CD14-positive monocyte (primary cell): Measurements from ENCODE around the gene RNF213. TPM values are rescaled to one million over a fixed set of nuclear protein-coding genes. Genes with fewer than 3 reads are reported as not detected.

Source experiments
- DNase-seq, 3 donors: peaks; one replicate each; pipeline ENCODE4 v3.0.0-alpha.2; 2011 to 2022
- H2AFZ ChIP-seq: 2 replicates; pipeline ENCODE4 v1.6.0; 2012; ENCODE audit warnings: mild to moderate bottlenecking, low read depth, low read length, inconsistent platforms; ENCODE audit not compliant: insufficient read depth, poor library complexity, severe bottlenecking
- H3K27ac ChIP-seq, 2 donors: 1 replicate in 1 of 2; 2 replicates in 1 of 2; pipeline ENCODE4 v1.5.1; 2012 to 2013; ENCODE audit warnings: low read length in 2 of 2, control low read depth in 1 of 2, inconsistent platforms in 1 of 2, low read depth in 1 of 2, mild to moderate bottlenecking in 1 of 2
- H3K27me3 ChIP-seq, 2 donors: one replicate each; pipeline versions ENCODE4 v1.6.0 to v1.6.1; 2011 to 2013; ENCODE audit warnings: low read length in 2 of 2; ENCODE audit not compliant: control insufficient read depth in 2 of 2, insufficient read depth in 2 of 2
- H3K36me3 ChIP-seq, 2 donors: replicated peaks in 1 of 2; 1 replicate in 1 of 2; 2 replicates in 1 of 2; pipeline versions ENCODE4 v1.5.1 to v1.6.1; 2012 to 2013; ENCODE audit warnings: low read length in 2 of 2, control low read depth in 1 of 2, inconsistent platforms in 1 of 2, mild to moderate bottlenecking in 1 of 2; ENCODE audit not compliant: insufficient read depth in 2 of 2, control insufficient read depth in 1 of 2
- H3K4me1 ChIP-seq, 2 donors: 1 replicate in 1 of 2; 2 replicates in 1 of 2; pipeline versions ENCODE4 v1.5.1 to v1.6.1; 2012 to 2013; ENCODE audit warnings: low read length in 2 of 2, control low read depth in 1 of 2, inconsistent platforms in 1 of 2, mild to moderate bottlenecking in 1 of 2, moderate library complexity in 1 of 2; ENCODE audit not compliant: insufficient read depth in 2 of 2, control insufficient read depth in 1 of 2
- H3K4me2 ChIP-seq: replicated peaks from 2 replicates; pipeline ENCODE3; 2012; ENCODE audit warnings: low read length, moderate library complexity, mild to moderate bottlenecking; ENCODE audit not compliant: poor library complexity, severe bottlenecking; ENCODE audit errors: extremely low read depth
- H3K4me3 ChIP-seq, 3 experiments: fragments of 200-600 bp in 1 of 3; sonication (generic) in 1 of 3; replicated peaks in 1 of 3; 1 replicate in 2 of 3; 2 replicates in 1 of 3; pipeline ENCODE4 v1.5.1; 2011 to 2013; ENCODE audit warnings: low read length in 3 of 3, mild to moderate bottlenecking in 3 of 3, control low read depth in 2 of 3, low read depth in 2 of 3, inconsistent platforms in 1 of 3, moderate library complexity in 1 of 3
- H3K79me2 ChIP-seq: 2 replicates; pipeline ENCODE4 v1.6.0; 2012; ENCODE audit warnings: mild to moderate bottlenecking, control low read depth, inconsistent platforms, low read length, moderate library complexity; ENCODE audit not compliant: insufficient read depth
- H3K9ac ChIP-seq: 2 replicates; pipeline ENCODE4 v1.6.0; 2017; ENCODE audit warnings: low read length, mild to moderate bottlenecking; ENCODE audit not compliant: insufficient read depth, poor library complexity, severe bottlenecking
- H3K9me3 ChIP-seq, 2 donors: replicated peaks in 1 of 2; 1 replicate in 1 of 2; 2 replicates in 1 of 2; pipeline versions ENCODE4 v1.5.1 to v1.6.1; 2012 to 2013; ENCODE audit warnings: low read length in 2 of 2, control low read depth in 1 of 2; ENCODE audit not compliant: control insufficient read depth in 1 of 2, insufficient read depth in 1 of 2
- H4K20me1 ChIP-seq: 2 replicates; pipeline ENCODE4 v1.6.0; 2012; ENCODE audit warnings: mild to moderate bottlenecking, low read length, control low read depth, moderate library complexity; ENCODE audit not compliant: insufficient read depth
- H3K27ac Mint-ChIP-seq, 7 donors: one replicate each; pipeline ENCODE4 v1.8.0; 2020; ENCODE audit warnings: mild to moderate bottlenecking in 7 of 7, mixed read lengths in 7 of 7, moderate library complexity in 6 of 7, inconsistent platforms in 2 of 7
- H3K27me3 Mint-ChIP-seq, 3 donors: one replicate each; pipeline ENCODE4 v1.8.0; 2021 to 2022; ENCODE audit warnings: low read depth in 3 of 3, mild to moderate bottlenecking in 3 of 3, mixed read lengths in 3 of 3, moderate library complexity in 3 of 3, inconsistent platforms in 1 of 3
- H3K36me3 Mint-ChIP-seq, 2 donors: one replicate each; pipeline ENCODE4 v1.8.0; 2020; ENCODE audit warnings: mixed read lengths in 2 of 2, inconsistent platforms in 1 of 2, mild to moderate bottlenecking in 1 of 2
- H3K4me1 Mint-ChIP-seq: one replicate; pipeline ENCODE4 v1.8.0; 2020; ENCODE audit warnings: mild to moderate bottlenecking, mixed read lengths
- H3K4me3 Mint-ChIP-seq, 2 donors: one replicate each; pipeline ENCODE4 v1.8.0; 2020; ENCODE audit warnings: mild to moderate bottlenecking in 2 of 2, mixed read lengths in 2 of 2, moderate library complexity in 1 of 2
- H3K9me3 Mint-ChIP-seq, 7 donors: one replicate each; pipeline ENCODE4 v1.8.0; 2020 to 2022; ENCODE audit warnings: mixed read lengths in 7 of 7, mild to moderate bottlenecking in 6 of 7, moderate library complexity in 6 of 7, inconsistent platforms in 2 of 7
- CTCF ChIP-seq: fragments of 200-600 bp; IDR thresholded peaks from one replicate; pipeline ENCODE4 v1.8.0; 2022; ENCODE audit warnings: antibody characterized with exemption, mild to moderate bottlenecking
- WGBS: methylation state at CpG from one replicate; pipeline ENCODE4 v1.1.5; 2013; ENCODE audit warnings: missing lambda C conversion rate; ENCODE audit not compliant: insufficient coverage; 5-methylcytosine and 5-hydroxymethylcytosine counted together
- intact Hi-C, 2 donors: fragments of 100-400 bp; cut with micrococcal nuclease; formaldehyde crosslinking; loops; one replicate each; pipeline versions ENCODE4 v1.15.0 to v1.15.1; 2023
- polyA plus RNA-seq, 3 donors: library from polyadenylated mRNA; depleted of rRNA in 1 of 3; unstranded in 2 of 3; stranded (reverse) in 1 of 3; fragments of 300-500 nt in 2 of 3; fragments of >200 nt in 1 of 3; fragmentation: Illumina TruSeq in 2 of 3; gene quantifications; 1 replicate in 2 of 3; 2 replicates in 1 of 3; pipeline ENCODE4 v1.2.3, GENCODE V29; 2012 to 2021

The RNF213 gene
- polyA plus RNA-seq, 3 donors: 10.3 to 196 (median 18.1) TPM

GRCh38 chr17:80389011-80389995, 128.7 kb downstream of the RNF213 start:
- Mint-ChIP-seq H3K9me3 (peaks cover 0 to 2% (median 0%) of the 10 kb centered on the region in 7 donors), H3K4me3 (no peak overlapping the region), H3K27ac (peak overlapping the region in 1 of 7 donors; percentile 38), H3K36me3 (peaks cover 94 to 100% of the 10 kb centered on the region in 2 donors), H3K27me3 (peaks cover 0 to 2% (median 2%) of the 10 kb centered on the region in 3 donors), H3K4me1 (no peaks in the 10 kb centered on the region)
- H3K4me1 ChIP-seq: no peaks in the 10 kb centered on the region
- no peak overlapping the region for H3K4me2 ChIP-seq
- no peak overlapping the region for H3K4me3 ChIP-seq
- DNase-seq: no peak
- TF ChIP-seq CTCF: no peak
- no peaks in the 10 kb centered on the region for H3K9me3 ChIP-seq
- H4K20me1 ChIP-seq: peaks cover 83% of the 10 kb centered on the region
- 94% methylated on average over 16 of the region's 22 CpGs for WGBS
- peaks cover 98 to 100% of the 10 kb centered on the region in 2 donors for H3K36me3 ChIP-seq
- no peak overlapping the region for H3K9ac ChIP-seq
- no peaks in the 10 kb centered on the region for H3K79me2 ChIP-seq
- H2AFZ ChIP-seq: no peak overlapping the region
- no peaks in the 10 kb centered on the region for H3K27me3 ChIP-seq
- intact Hi-C loops: no loop called here
- no peak overlapping the region for H3K27ac ChIP-seq

- Mint-ChIP-seq H3K27ac (peak overlapping the region in 2 of 7 donors; percentile 30 to 65), H3K9me3 (no peaks in the 10 kb centered on the region), H3K4me3 (no peak overlapping the region), H3K36me3 (peaks cover 71 to 77% of the 10 kb centered on the region in 2 donors), H3K27me3 (peaks cover 0 to 4% (median 2%) of the 10 kb centered on the region in 3 donors), H3K4me1 (peaks cover 4% of the 10 kb centered on the region)
- no peak overlapping the region for H3K4me3 ChIP-seq
- H3K79me2 ChIP-seq: no peaks in the 10 kb centered on the region
- TF ChIP-seq CTCF: no peak
- no peak overlapping the region for H2AFZ ChIP-seq
- H3K27ac ChIP-seq: no peak overlapping the region
- peaks cover 68% of the 10 kb centered on the region for H4K20me1 ChIP-seq
- no peak overlapping the region for H3K9ac ChIP-seq
- H3K4me1 ChIP-seq: no peaks in the 10 kb centered on the region
- H3K27me3 ChIP-seq: no peaks in the 10 kb centered on the region
- intact Hi-C loops: no loop called here
- no peak for DNase-seq
- H3K4me2 ChIP-seq: no peak overlapping the region
- WGBS: 97% methylated on average over 11 of the region's 15 CpGs
- no peaks in the 10 kb centered on the region for H3K9me3 ChIP-seq
- peaks cover 74 to 76% of the 10 kb centered on the region in 2 donors for H3K36me3 ChIP-seq
These were observed 132.7 kb downstream of the RNF213 start for GRCh38 chr17:80393241-80393890.
